Chondrocyte (in vitro differentiated cells): Measurements from ENCODE around the gene ALKBH4. TPM values are rescaled to one million over a fixed set of nuclear protein-coding genes. Genes with fewer than 3 reads are reported as not detected.
A peak's percentile ranks its signal among the peaks of the same experiment; 100 is the strongest.

Experiments
- DNase-seq: peaks from one replicate; pipeline ENCODE4 v3.0.0; 2021; ENCODE audit warnings: mixed read lengths, low spot score
- H3K27ac Mint-ChIP-seq: one replicate; pipeline ENCODE4 v1.8.0; 2021; ENCODE audit warnings: mild to moderate bottlenecking, moderate library complexity, mixed read lengths; ENCODE audit not compliant: unreplicated experiment
- H3K27me3 Mint-ChIP-seq: 2 replicates; pipeline ENCODE4 v1.8.0; 2021; ENCODE audit warnings: low read depth, mixed read lengths
- H3K36me3 Mint-ChIP-seq: 2 replicates; pipeline ENCODE4 v1.8.0; 2021; ENCODE audit warnings: low read depth, mixed read lengths
- H3K4me1 Mint-ChIP-seq: 2 replicates; pipeline ENCODE4 v1.8.0; 2021; ENCODE audit warnings: low read depth, mild to moderate bottlenecking, mixed read lengths
- H3K4me3 Mint-ChIP-seq: one replicate; pipeline ENCODE4 v1.8.0; 2021; ENCODE audit warnings: mild to moderate bottlenecking, moderate library complexity, mixed read lengths; ENCODE audit not compliant: unreplicated experiment
- H3K9me3 Mint-ChIP-seq: 2 replicates; pipeline ENCODE4 v1.8.0; 2021; ENCODE audit warnings: low read depth, mixed read lengths
- CTCF ChIP-seq: fragments of 200-600 bp; sonication (generic); IDR thresholded peaks from 2 replicates; pipeline ENCODE4 v1.5.0; 2021; ENCODE audit warnings: antibody characterized with exemption, mild to moderate bottlenecking, moderate library complexity
- total RNA-seq: library from RNA; stranded (reverse); gene quantifications from 3 replicates; pipeline ENCODE4 v1.2.1, GENCODE V29; 2021

The ALKBH4 gene
- total RNA-seq, 1 donor from 2014 or later = 9.2 TPM

- TF ChIP-seq CTCF = no peak
- H3K4me1 Mint-ChIP-seq = peaks cover 19% of the 10 kb centered on the region
- no peaks in the 10 kb centered on the region for H3K9me3 Mint-ChIP-seq
- DNase-seq = peak; percentile 88
- H3K4me3 Mint-ChIP-seq = no peak overlapping the region
- no peak overlapping the region for H3K27ac Mint-ChIP-seq
- no peaks in the 10 kb centered on the region for H3K27me3 Mint-ChIP-seq
- H3K36me3 Mint-ChIP-seq = peaks cover 5% of the 10 kb centered on the region
These were observed 3.2 kb upstream of the ALKBH4 start for GRCh38 chr7:102467581-102468477.

GRCh38 chr7:102466097-102466496 lies 1.4 kb upstream of the ALKBH4 start:
- H3K36me3 Mint-ChIP-seq = no peaks in the 10 kb centered on the region
- peaks cover 19% of the 10 kb centered on the region for H3K4me1 Mint-ChIP-seq
- TF ChIP-seq CTCF = no peak
- H3K27me3 Mint-ChIP-seq = no peaks in the 10 kb centered on the region
- DNase-seq = no peak
- no peak overlapping the region for H3K27ac Mint-ChIP-seq
- peak overlapping the region; percentile 97 for H3K4me3 Mint-ChIP-seq
- H3K9me3 Mint-ChIP-seq = no peaks in the 10 kb centered on the region

GRCh38 chr7:102463841-102464576 lies 654 bp downstream of the ALKBH4 start:
- Mint-ChIP-seq H3K27me3 (no peaks in the 10 kb centered on the region), H3K27ac (peak overlapping the region; percentile 74)
- peak; percentile 24 for DNase-seq

GRCh38 chr7:102460467-102460866 lies 4.2 kb downstream of the ALKBH4 start:
- H3K9me3 Mint-ChIP-seq = no peaks in the 10 kb centered on the region
- H3K27me3 Mint-ChIP-seq = no peaks in the 10 kb centered on the region
- peaks cover 18% of the 10 kb centered on the region for H3K4me1 Mint-ChIP-seq
- no peak for TF ChIP-seq CTCF
- no peak overlapping the region for H3K4me3 Mint-ChIP-seq
- peaks cover 9% of the 10 kb centered on the region for H3K36me3 Mint-ChIP-seq
- no peak for DNase-seq
- H3K27ac Mint-ChIP-seq = no peak overlapping the region

More at GRCh38 chr7:102463841-102464576, 654 bp downstream of the ALKBH4 start:
- peaks cover 19% of the 10 kb centered on the region for H3K4me1 Mint-ChIP-seq
- H3K4me3 Mint-ChIP-seq = peak overlapping the region; percentile 97
- TF ChIP-seq CTCF = no peak
- peaks cover 2% of the 10 kb centered on the region for H3K36me3 Mint-ChIP-seq
- H3K9me3 Mint-ChIP-seq = no peaks in the 10 kb centered on the region

- no peak overlapping the region for H3K4me3 Mint-ChIP-seq
- peaks cover 15% of the 10 kb centered on the region for H3K4me1 Mint-ChIP-seq
- H3K27ac Mint-ChIP-seq = no peak overlapping the region
- no peak for DNase-seq
- TF ChIP-seq CTCF = no peak
- H3K9me3 Mint-ChIP-seq = no peaks in the 10 kb centered on the region
- no peaks in the 10 kb centered on the region for H3K27me3 Mint-ChIP-seq
- H3K36me3 Mint-ChIP-seq = peaks cover 9% of the 10 kb centered on the region
These were observed 5.3 kb downstream of the ALKBH4 start for GRCh38 chr7:102459221-102459844.
